ENCODE data around the gene EEF1G. TPM values are rescaled to one million over a fixed set of nuclear protein-coding genes. Genes with fewer than 3 reads are reported as not detected.
A peak's percentile ranks its signal among the peaks of the same experiment; 100 is the strongest.

Gene EEF1G
- total and polyA plus RNA-seq, 9 of the 15 experiments (the other 6 are each of a cell fraction or from before 2014, with no cell fraction given), result 985 to 2,349 (median 2,035) TPM

GRCh38 chr11:62545437-62546243 lies 28.1 kb downstream of the EEF1G start (continued):
- TF ChIP-seq SPI1 (IDR thresholded peaks at IDR 0.05; ENCODE audit: borderline replicate concordance, low read depth, low read length), result 0 out of 2 replicates have a peak, but pooled peaks have one; percentile 2
- peak; percentile 80 for TF ChIP-seq ATF3 (IDR thresholded peaks at IDR 0.05)
- no peak; the same call in 1 of the 2 replicates for TF ChIP-seq ATF3 (CRISPR knock-in tag; conservative IDR thresholded peaks at IDR 0.05)
- TF ChIP-seq ZBTB7A (IDR thresholded peaks at IDR 0.05; ENCODE audit: borderline replicate concordance, control insufficient read depth, low read depth, low read length), result peak; percentile 98
- TF ChIP-seq, protein P1, sequence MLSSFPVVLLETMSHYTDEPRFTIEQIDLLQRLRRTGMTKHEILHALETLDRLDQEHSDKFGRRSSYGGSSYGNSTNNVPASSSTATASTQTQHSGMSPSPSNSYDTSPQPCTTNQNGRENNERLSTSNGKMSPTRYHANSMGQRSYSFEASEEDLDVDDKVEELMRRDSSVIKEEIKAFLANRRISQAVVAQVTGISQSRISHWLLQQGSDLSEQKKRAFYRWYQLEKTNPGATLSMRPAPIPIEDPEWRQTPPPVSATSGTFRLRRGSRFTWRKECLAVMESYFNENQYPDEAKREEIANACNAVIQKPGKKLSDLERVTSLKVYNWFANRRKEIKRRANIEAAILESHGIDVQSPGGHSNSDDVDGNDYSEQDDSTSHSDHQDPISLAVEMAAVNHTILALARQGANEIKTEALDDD (IDR thresholded peaks at IDR 0.05), result peak; percentile 85
- TF ChIP-seq GATA2 (CRISPR knock-in tag; IDR thresholded peaks at IDR 0.05), result no peak
- no peak for TF ChIP-seq KLF13 (tag; IDR thresholded peaks at IDR 0.05; ENCODE audit: borderline replicate concordance, low read depth)
- TF ChIP-seq ZNF384 (IDR thresholded peaks at IDR 0.05; ENCODE audit: low read depth, low read length), result no peak
- TF ChIP-seq FIP1L1 (IDR thresholded peaks at IDR 0.05; ENCODE audit: low read depth, low read length, poor library complexity, severe bottlenecking), result peak; percentile 9
- TF ChIP-seq GABPB1 (CRISPR knock-in tag; IDR thresholded peaks at IDR 0.05), result 0 out of 2 replicates have a peak, but pooled peaks have one; percentile 50
- TF ChIP-seq PML (IDR thresholded peaks at IDR 0.05; ENCODE audit: low read length), result 0 out of 2 replicates have a peak, but pooled peaks have one; percentile 38
- TF ChIP-seq SUPT5H (IDR thresholded peaks at IDR 0.05), result no peak
- TF ChIP-seq LCOR (CRISPR knock-in tag; IDR thresholded peaks at IDR 0.05), result peak; percentile 23; the same call in 1 of the 2 replicates
- TF ChIP-seq HMGN3 (IDR thresholded peaks at IDR 0.05; ENCODE audit: borderline replicate concordance, extremely low read depth, insufficient read length, low read depth, low read length), result peak; percentile 96
- TF ChIP-seq CBFA2T3 (IDR thresholded peaks at IDR 0.05), result peak; percentile 65
- peak; percentile 71; the same call in 1 of the 2 replicates for TF ChIP-seq ZNF431 (CRISPR knock-in tag; IDR thresholded peaks at IDR 0.05)
- no peak for TF ChIP-seq ZNF785 (CRISPR knock-in tag; IDR thresholded peaks at IDR 0.05)
- TF ChIP-seq NBN (IDR thresholded peaks at IDR 0.05; ENCODE audit: low read depth), result peak; percentile 84
- no peak for TF ChIP-seq ERF (CRISPR knock-in tag; IDR thresholded peaks at IDR 0.05)
- peak; percentile 75 for TF ChIP-seq SMARCA4 (IDR thresholded peaks at IDR 0.05)
- peak; percentile 51 to 53; a peak in 2 of 4 replicates for TF ChIP-seq TBL1XR1 (IDR thresholded peaks at IDR 0.05; ENCODE audit: low read length in 2 of 2)
- TF ChIP-seq ZNF12 (CRISPR knock-in tag; IDR thresholded peaks at IDR 0.05), result no peak; the same call in 1 of the 2 replicates
- 0 out of 4 replicates have a peak, but pooled peaks of 1 of the 2 experiments have one; percentile 26 for TF ChIP-seq ETV6 (IDR thresholded peaks at IDR 0.05; ENCODE audit: borderline replicate concordance in 1 of 2, low read depth in 2 of 2, low read length in 1 of 2)
- TF ChIP-seq ETV6 (CRISPR knock-in tag; IDR thresholded peaks at IDR 0.05; ENCODE audit: borderline replicate concordance), result no peak
- TF ChIP-seq, protein P2, sequence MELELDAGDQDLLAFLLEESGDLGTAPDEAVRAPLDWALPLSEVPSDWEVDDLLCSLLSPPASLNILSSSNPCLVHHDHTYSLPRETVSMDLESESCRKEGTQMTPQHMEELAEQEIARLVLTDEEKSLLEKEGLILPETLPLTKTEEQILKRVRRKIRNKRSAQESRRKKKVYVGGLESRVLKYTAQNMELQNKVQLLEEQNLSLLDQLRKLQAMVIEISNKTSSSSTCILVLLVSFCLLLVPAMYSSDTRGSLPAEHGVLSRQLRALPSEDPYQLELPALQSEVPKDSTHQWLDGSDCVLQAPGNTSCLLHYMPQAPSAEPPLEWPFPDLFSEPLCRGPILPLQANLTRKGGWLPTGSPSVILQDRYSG (tag; conservative IDR thresholded peaks at IDR 0.05; ENCODE audit: low read depth), result no peak
- peak; percentile 88; the same call in 1 of the 2 replicates for TF ChIP-seq KLF16 (IDR thresholded peaks at IDR 0.05)
- TF ChIP-seq CREM (IDR thresholded peaks at IDR 0.05; ENCODE audit: low read depth), result peak; percentile 58

All from K562 (cell line).